GM23338 (cell line): ENCODE data around the gene TRPV5. TPM values are rescaled to one million over a fixed set of nuclear protein-coding genes. Genes with fewer than 3 reads are reported as not detected.

Experiments
- CREB1 ChIP-seq: fragments of 250-450 bp; sonication (Bioruptor Pico); IDR thresholded peaks from 2 replicates; pipeline ENCODE4 v1.5.0; 2020; ENCODE audit warnings: low read depth, mild to moderate bottlenecking, moderate library complexity
- CTCF ChIP-seq, 2 experiments: fragments of 200-600 bp in 1 of 2; sonication (generic) in 1 of 2; conservative IDR thresholded peaks; 2 replicates each; pipeline versions ENCODE4 v1.5.1 to v1.6.1; 2016 to 2017; ENCODE audit warnings: antibody characterized with exemption in 2 of 2, low read depth in 2 of 2, mild to moderate bottlenecking in 2 of 2, moderate library complexity in 1 of 2
- ETS1 ChIP-seq: IDR thresholded peaks from 2 replicates; pipeline ENCODE4 v1.6.1; 2016; ENCODE audit warnings: antibody characterized with exemption
- EZH2 ChIP-seq: fragments of 200-600 bp; sonication (generic); IDR thresholded peaks from one replicate; pipeline ENCODE4 v1.8.0; 2017; ENCODE audit warnings: antibody characterized with exemption, mild to moderate bottlenecking, low read depth; ENCODE audit not compliant: unreplicated experiment
- NANOG ChIP-seq: IDR thresholded peaks from 2 replicates; pipeline ENCODE4 v1.6.1; 2016; ENCODE audit warnings: antibody characterized with exemption, borderline replicate concordance
- STAT1 ChIP-seq: IDR thresholded peaks from one replicate; pipeline ENCODE4 v1.6.1; 2016; ENCODE audit warnings: antibody characterized with exemption; ENCODE audit not compliant: unreplicated experiment
- ZNF331 ChIP-seq: fragments of 250-450 bp; sonication (Bioruptor Pico); IDR thresholded peaks from 2 replicates; pipeline ENCODE4 v1.5.0; 2020; ENCODE audit warnings: low read depth, mild to moderate bottlenecking, moderate library complexity
- ZNF462 ChIP-seq: fragments of 250-450 bp; sonication (Bioruptor Pico); IDR thresholded peaks from 2 replicates; pipeline ENCODE4 v1.5.0; 2020; ENCODE audit warnings: mild to moderate bottlenecking, moderate library complexity
- polyA plus RNA-seq: library from polyadenylated mRNA; unstranded; fragments of >200 nt; fragmentation: Nextera tagmentation; extraction: Ambion mirVana; gene quantifications from 2 replicates; pipeline ENCODE4 v1.2.1, GENCODE V29; 2016
- total RNA-seq: library from RNA; depleted of rRNA; stranded (reverse); fragments of >200 nt; shearing (Covaris generic); gene quantifications from 2 replicates; pipeline ENCODE4 v1.2.3, GENCODE V29; 2014

Gene TRPV5
- total and polyA plus RNA-seq, 2 experiments from 2014 or later: not detected

- no peak for TF ChIP-seq ZNF462 (CRISPR knock-in tag)
- no peak for TF ChIP-seq CTCF (conservative IDR thresholded peaks at IDR 0.05; ENCODE audit: low read depth in 2 of 2)
- TF ChIP-seq STAT1: no peak
- no peak for TF ChIP-seq ETS1
- TF ChIP-seq NANOG: no peak
- TF ChIP-seq CREB1: no peak
- TF ChIP-seq EZH2: no peak
- no peak for TF ChIP-seq ZNF331 (CRISPR knock-in tag)
These were observed 73.7 kb downstream of the TRPV5 start (continued) for GRCh38 chr7:142859829-142860228.
